Stimulated activated CD4-positive, alpha-beta T cell treated with anti-CD3 and anti-CD28 coated beads, TNF-alpha, amount 100 ng/mL, for 48 hours (primary cell): Measurements from ENCODE around the gene GPAT2.
"Not testable (repeated sequence)": the region's sequence is repeated elsewhere in the genome, so short reads cannot be mapped to it uniquely, and the experiment has no call there.

Source experiments
- DNase-seq, 3 donors: peaks; one replicate each; pipeline ENCODE4 v3.0.0-alpha.2; 2020; ENCODE audit warnings: low read depth in 3 of 3

Gene GPAT2

DNA sequence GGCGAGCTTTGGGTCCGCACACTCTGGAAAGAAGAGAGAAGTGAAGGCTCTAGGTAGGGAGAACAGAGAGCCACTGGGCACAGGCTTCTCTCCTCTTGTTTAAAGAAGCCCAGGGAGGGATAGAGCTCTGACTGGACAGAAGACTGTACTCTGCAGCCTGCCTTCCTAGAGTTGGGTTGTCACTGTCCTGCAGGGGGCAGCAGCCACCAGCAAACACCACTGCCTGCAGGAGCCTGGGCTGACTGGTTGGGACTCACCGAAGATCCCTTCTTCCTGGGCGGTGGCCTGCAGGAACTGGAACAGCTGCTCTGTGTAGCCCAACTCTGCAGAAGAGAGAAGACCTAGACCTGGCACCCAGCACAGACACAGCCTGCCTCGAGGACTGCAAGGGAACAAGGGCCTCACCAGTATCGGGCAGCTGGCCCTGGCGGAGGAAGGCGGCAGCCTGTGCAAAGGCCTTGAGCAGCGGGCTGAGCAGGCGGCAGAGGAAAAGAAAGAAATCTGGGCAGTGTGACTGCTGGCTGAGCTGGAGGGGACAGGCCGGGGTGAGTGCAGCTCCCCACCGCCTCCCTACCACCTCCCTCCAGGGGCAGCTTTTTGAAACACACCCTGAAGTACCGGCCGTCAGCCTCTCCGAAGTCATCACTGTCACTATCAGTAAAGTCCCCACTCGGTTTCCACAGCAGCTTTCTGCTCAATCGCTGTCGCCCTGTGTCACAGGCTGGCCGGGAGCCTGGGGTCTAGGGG, 11.8 kb downstream of the GPAT2 start:
- DNase-seq: peak; percentile 47 to 65 (median 54)

DNA sequence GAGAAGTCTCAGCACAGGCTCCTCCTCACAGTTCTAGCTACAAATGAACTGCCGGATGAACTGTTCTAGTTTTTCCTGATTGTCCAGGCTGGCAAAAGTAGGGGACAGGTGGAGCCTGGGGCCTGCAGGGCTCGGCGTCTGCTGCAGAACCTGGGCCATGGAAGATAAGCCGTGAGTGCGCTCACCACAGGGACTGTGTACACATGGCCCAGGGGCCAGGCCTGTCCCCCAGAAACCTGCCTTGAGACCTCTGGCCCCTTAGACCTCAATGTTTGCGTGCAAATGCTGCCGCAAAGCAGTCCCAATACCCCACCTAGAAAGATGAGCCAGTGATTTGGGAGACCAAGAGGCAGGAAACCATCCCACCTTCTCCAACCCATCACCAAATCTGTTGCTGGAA, 12.6 kb downstream of the GPAT2 start:
- DNase-seq: not testable (repeated sequence)

- DNase-seq: not testable (repeated sequence)
Observed at GRCh38 chr2:96021142-96021541, 13.6 kb downstream of the GPAT2 start.

GRCh38 chr2:96019909-96020590, 14.7 kb downstream of the GPAT2 start:
- not testable (repeated sequence) for DNase-seq

DNA sequence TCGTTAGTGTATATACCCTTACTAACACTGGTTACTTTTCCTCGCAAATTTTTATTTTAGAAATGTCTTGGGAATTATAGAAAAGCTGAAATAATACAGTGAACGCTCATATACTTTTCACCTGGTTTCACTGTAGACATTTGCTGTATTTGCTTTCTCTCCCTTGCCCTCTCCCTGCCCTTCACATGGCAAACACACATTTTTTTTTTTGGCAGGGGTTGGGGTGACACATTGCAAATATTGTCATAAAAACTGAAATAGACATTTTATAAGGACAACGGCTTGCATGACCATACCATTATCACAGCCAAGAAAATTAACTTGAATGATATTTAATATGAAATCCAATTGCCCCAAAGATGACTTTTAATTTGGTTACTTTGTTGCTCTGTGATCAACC, 18.4 kb downstream of the GPAT2 start:
- DNase-seq: not testable (repeated sequence)

- not testable (repeated sequence) for DNase-seq
Observed at GRCh38 chr2:96012792-96013264, 21.9 kb downstream of the GPAT2 start.

DNA sequence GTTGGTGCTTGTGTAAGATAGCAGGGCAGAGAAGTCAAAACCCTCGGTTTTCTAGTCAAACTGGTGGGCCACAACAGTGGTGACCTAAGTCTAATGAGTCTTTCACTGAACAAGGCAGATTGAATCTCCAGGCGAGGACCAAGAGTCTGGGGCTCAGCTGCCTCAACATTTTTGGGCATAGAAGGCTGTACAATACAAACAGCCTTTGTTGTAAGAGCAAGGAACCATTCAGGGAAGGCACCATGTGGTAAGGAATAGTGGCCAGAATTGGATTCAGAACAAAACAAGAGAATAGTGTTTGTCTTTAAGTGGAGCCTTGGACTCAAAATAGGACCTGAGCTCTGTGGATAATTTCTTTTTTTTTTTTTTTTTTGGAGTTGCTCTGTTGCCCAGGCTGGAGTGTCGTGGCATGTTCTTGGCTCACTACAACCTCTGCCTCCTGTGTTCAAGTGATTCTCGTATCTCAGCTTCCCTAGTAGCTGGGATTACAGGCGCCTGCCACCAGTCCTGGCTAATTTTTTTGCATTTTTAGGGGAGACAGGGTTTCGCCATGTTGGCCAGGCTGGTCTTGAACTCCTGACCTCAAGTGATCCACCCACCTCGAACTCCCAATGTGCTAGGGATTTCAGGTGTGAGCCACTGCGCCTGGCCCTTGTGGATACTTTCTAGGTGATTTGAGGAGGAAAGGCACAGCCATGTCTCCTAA, 22.5 kb downstream of the GPAT2 start:
- not testable (repeated sequence) for DNase-seq

- DNase-seq: peak in 1 of 3 donors; percentile 9
Observed at GRCh38 chr2:96011129-96011455, 23.6 kb downstream of the GPAT2 start.

GRCh38 chr2:96010320-96011128, 24.2 kb downstream of the GPAT2 start:
- peak; percentile 88 to 97 (median 91) for DNase-seq

DNA sequence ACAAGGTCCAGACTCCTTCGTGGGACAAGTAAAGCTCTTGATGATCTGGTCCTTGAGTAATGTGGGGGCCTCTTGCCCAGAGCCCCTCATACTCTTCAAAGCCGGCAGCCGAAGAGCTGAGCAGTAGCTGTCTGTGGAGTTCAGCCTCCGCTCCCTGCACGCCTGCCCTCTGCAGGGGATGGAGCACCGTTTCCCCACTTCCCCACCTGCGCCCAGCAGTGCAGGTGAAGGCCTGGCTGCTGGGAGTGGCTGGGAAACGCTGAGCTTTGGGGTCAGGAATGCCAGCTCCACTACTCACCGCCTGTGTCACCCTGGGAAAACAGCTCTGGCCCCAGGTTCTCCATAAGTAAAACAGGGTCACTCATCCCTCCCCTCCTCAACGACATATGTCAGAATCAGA, 24.9 kb downstream of the GPAT2 start:
- DNase-seq: not testable (repeated sequence)

GRCh38 chr2:96008051-96008450, 26.7 kb downstream of the GPAT2 start:
- DNase-seq: not testable (repeated sequence)

DNA sequence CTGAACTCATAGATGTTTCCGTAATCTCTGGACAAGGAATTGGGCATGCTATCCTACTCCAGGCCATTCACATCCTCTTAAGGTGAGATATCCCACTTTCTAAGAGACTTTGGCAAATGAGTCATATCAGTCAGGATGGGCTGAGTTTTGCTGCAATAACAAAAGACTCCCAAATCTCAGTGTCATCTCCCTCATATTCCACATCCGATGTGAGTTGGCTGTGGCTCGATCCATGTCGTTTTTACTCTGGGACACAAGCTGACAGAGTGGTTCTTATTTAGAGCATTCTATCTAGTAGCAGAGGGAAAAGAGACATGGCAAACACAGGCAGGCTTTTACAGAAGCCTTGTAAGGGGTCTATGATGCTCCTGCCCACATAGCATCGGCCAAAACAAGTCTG, 28.5 kb downstream of the GPAT2 start:
- not testable (repeated sequence) for DNase-seq

DNA sequence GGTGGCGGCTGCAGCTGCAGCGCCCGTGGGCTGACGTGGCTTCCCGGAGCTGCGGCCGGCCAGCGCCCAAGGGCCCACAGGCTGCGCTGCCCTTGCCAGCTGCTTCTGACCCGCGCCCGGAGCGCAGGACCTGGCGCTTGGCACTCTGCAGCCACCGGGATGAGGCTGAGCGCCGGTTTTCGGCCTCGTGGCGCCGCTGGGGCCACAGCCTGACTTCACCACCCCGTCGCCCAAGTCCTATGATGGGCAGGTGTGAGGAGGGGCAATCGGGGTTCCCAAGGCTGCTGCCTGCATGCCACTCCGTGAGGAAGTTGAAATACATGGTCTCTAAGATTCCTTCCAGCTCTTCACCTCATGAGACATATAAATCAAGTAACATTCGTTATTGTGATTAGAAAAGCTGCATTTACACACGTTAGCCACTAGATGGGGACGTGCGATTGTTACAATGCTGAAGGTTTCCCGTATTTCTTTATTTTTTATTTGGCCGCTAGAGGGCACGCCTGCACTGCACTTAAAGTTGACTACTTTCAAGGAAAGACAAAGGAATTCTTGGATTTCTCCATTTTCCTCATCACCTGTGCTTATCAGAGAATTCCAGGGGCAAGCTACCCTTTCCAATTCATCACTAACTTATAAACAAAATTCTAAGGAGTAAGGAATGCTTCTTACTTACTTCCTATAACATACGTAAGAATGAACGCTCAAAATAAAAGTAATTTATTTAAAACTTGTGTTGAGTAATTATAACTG, 42.0 kb downstream of the GPAT2 start:
- peak in 1 of 3 donors; percentile 13 for DNase-seq

- DNase-seq: peak in 1 of 3 donors; percentile 11
Observed at GRCh38 chr2:95992102-95992501, 42.6 kb downstream of the GPAT2 start.

DNA sequence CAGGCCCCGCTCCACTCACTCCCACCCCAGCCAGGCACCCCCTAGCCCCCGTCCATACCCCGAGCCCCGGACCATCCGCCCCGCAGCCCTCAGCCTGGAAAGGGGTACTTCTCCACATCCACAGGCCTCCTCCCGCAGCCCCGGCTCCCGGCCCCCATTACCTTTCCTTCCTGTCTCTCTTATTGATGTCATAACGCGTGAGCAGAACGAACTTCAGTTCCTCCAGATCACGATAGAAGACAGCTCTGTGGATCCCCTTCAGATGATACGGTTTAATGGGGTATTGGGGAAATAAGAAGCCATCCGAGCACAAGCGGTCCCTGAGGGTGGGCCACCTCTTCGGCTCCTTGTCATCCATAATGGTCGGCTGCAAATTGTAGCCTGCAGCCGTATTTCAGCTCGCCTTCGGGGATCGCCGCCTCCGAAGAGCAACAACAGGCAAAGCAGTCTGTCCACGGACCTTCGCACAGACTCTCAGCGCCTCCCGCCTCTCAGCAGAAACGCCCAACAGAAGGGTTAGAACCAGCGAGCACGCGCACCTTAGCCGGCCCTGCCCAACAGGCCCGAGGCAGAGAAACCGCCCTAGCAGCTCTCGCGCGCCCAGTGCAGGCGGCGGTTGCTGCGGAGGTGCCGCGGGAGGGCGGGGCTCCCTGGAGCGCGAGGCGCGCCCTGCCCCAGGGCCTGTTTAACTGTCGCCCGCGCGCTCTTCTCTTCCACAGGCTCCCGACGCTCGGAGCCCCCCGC, 43.2 kb downstream of the GPAT2 start, which contains the start of gene ANKRD36C:
Gene ANKRD36C, minus strand, starts transcription at position 474 of the 744 bp plus-strand sequence. Its CDS starts 116 bp downstream, at position 358.
- DNase-seq: peak in 1 of 3 donors; percentile 5

DNA sequence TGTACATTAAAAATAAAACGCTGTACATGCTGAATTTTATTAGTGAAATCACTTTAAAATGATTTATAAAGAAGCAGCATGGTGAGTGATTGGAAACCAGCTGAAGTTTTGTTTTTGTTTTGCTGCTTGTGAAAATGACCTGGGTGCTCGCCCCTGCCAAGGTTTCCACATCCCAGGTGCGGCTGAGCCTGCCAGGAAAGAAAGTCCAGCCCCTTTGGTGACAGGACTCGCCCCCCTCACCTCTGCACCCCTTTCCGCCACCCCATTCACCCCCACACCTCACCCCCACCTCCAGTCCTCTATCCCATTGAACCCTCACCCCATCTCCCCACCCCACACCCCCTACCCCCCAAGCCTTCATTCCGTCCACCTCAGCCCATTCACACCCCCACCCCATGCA, 43.8 kb downstream of the GPAT2 start:
- not testable (repeated sequence) for DNase-seq
